ENCODE measurements around the gene DGCR6L.

DNA sequence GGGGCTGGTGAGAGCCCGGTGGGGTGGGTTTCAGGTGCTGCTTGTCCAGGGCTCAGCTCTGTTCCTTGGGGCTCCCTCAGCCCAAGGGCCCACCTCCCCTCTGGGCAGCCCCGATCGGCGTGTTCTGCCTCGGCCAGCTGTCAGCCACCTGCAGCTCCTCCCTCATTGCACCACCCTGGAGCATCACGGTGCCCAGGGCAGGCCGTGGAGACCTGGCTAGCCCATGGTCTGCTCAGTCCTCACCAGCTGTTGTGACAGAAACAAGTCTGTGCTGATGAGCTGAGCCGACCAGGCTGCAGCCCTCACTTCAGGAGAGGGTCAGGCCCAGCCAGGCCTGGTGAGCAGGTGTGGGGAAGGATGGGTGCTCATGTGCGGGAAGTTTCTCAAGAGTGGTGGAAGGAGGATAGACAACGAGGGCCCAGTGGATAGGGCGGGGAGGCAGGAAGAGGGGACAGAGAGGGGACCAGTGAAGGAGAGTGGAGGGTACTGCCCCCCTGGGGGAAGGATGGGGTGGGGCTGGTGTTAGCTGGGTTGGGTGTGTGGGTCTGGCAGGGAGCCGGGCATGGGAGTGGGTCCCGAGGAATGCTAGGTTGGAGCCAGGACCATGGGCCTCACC, 35.3 kb downstream of the DGCR6L start:
- TF ChIP-seq, protein P1, sequence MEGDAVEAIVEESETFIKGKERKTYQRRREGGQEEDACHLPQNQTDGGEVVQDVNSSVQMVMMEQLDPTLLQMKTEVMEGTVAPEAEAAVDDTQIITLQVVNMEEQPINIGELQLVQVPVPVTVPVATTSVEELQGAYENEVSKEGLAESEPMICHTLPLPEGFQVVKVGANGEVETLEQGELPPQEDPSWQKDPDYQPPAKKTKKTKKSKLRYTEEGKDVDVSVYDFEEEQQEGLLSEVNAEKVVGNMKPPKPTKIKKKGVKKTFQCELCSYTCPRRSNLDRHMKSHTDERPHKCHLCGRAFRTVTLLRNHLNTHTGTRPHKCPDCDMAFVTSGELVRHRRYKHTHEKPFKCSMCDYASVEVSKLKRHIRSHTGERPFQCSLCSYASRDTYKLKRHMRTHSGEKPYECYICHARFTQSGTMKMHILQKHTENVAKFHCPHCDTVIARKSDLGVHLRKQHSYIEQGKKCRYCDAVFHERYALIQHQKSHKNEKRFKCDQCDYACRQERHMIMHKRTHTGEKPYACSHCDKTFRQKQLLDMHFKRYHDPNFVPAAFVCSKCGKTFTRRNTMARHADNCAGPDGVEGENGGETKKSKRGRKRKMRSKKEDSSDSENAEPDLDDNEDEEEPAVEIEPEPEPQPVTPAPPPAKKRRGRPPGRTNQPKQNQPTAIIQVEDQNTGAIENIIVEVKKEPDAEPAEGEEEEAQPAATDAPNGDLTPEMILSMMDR (IDR thresholded peaks at IDR 0.05), result no peak
- no peak for TF ChIP-seq POLR2A (IDR thresholded peaks at IDR 0.05)

Measured in lower leg skin (tissue), 3 donors.